Spleen (tissue), 7 donors: ENCODE results near the gene SAP130.

Experiments
- POLR2A ChIP-seq, 3 donors: fragments of 450-650 bp; IDR thresholded peaks; one replicate each; pipeline ENCODE4 v1.5.1; 2017; ENCODE audit warnings: antibody characterized with exemption in 3 of 3, mild to moderate bottlenecking in 1 of 3
- TF ChIP-seq, protein P1 (sequence below), 11 experiments: fragments of 200-600 bp in 7 of 11; fragments of 450-650 bp in 4 of 11; sonication (generic) in 4 of 11; IDR thresholded peaks in 8 of 11; conservative IDR thresholded peaks in 3 of 11; 1 replicate in 7 of 11; 2 replicates in 4 of 11; pipeline versions ENCODE4 v1.4.0 to v1.8.0; 2016 to 2021; ENCODE audit warnings: antibody characterized with exemption in 11 of 11, inconsistent platforms in 4 of 11, mild to moderate bottlenecking in 1 of 11
- donor health status: DM: no; HTN: no; CAD: no; lungs with moderate emphysema.
- donor health status: DM: no; HTN: no; CAD: no.
- donor health status: DM: no; HTN: no; CAD: no.

DNA sequence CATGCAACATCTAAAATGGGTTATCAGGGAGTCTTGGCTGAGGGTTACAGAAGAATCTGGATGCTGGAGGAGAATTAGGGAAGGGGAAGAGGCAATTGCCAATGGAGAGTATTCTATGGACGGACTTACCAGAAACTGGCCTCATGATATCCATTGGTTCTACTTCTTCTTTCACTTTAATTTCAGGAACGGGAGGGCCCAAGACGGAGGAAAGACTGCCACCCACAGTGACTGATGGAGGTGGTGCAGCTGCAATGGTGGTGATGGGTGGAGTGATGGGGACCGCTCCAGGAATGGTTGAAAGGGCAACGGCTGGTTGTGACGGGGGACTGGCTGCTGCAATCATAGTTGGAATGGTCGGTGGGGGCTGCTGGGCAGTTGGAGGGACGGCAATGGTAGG, 73.0 kb downstream of the SAP130 start:
- TF ChIP-seq, protein P1, sequence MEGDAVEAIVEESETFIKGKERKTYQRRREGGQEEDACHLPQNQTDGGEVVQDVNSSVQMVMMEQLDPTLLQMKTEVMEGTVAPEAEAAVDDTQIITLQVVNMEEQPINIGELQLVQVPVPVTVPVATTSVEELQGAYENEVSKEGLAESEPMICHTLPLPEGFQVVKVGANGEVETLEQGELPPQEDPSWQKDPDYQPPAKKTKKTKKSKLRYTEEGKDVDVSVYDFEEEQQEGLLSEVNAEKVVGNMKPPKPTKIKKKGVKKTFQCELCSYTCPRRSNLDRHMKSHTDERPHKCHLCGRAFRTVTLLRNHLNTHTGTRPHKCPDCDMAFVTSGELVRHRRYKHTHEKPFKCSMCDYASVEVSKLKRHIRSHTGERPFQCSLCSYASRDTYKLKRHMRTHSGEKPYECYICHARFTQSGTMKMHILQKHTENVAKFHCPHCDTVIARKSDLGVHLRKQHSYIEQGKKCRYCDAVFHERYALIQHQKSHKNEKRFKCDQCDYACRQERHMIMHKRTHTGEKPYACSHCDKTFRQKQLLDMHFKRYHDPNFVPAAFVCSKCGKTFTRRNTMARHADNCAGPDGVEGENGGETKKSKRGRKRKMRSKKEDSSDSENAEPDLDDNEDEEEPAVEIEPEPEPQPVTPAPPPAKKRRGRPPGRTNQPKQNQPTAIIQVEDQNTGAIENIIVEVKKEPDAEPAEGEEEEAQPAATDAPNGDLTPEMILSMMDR (IDR thresholded peaks at IDR 0.05 in 8 of 11, conservative IDR thresholded peaks at IDR 0.05 in 3 of 11): no peak
- TF ChIP-seq POLR2A (IDR thresholded peaks at IDR 0.05): no peak
